DND-41 (cell line): ENCODE data around the gene PRXL2B.

Experiments
- EZH2 ChIP-seq: IDR thresholded peaks from 3 replicates; pipeline ENCODE4 v1.6.1; 2012; ENCODE audit warnings: borderline replicate concordance, low read depth, mild to moderate bottlenecking, moderate library complexity, low read length, inconsistent platforms; ENCODE audit not compliant: severe bottlenecking
- TF ChIP-seq, protein P1 (sequence below): IDR thresholded peaks from 2 replicates; pipeline ENCODE4 v1.5.1; 2012; ENCODE audit warnings: borderline replicate concordance, low read length, moderate library complexity, mild to moderate bottlenecking; ENCODE audit not compliant: poor library complexity, severe bottlenecking; ENCODE audit errors: extremely low read depth

DNA sequence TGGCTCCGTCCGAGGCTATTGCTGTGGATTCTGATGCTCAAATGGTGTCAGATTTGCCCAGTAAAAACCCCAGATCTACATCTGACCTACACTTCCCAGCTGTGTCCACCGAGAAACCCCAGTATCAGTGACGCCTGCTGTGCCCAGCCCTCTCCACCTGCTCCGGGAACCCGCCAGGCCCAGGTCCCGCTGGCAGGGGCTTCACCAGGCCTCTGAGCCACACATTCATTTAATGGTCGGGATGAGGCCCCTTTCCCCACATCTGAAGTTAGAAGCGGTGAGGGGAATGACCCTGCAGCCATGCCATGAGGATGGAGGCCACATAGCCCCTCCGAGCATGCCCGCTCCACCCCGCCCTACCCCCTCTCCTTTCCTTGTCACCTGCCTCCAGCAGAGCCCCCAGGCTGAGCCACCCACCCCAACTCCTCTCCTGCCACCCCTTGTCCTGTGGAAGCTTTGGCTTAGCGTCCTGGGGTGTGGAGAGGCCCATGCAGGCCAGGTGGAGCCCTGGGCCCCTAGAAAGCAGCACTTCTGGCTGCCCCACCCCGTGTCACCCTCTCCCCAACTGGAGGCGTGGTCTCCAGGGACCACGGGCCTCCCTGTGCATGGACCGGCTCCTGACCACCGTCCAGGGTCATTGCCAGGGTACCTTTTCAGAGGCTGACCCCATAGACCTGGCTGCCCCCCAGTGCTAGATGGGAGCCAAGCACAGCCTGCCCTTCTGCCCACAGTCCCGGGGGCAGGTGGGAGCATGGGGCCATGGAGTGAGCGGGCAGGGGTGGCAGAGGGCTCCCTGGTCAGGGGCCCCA is 22.4 kb upstream of the PRXL2B start:
- TF ChIP-seq, protein P1, sequence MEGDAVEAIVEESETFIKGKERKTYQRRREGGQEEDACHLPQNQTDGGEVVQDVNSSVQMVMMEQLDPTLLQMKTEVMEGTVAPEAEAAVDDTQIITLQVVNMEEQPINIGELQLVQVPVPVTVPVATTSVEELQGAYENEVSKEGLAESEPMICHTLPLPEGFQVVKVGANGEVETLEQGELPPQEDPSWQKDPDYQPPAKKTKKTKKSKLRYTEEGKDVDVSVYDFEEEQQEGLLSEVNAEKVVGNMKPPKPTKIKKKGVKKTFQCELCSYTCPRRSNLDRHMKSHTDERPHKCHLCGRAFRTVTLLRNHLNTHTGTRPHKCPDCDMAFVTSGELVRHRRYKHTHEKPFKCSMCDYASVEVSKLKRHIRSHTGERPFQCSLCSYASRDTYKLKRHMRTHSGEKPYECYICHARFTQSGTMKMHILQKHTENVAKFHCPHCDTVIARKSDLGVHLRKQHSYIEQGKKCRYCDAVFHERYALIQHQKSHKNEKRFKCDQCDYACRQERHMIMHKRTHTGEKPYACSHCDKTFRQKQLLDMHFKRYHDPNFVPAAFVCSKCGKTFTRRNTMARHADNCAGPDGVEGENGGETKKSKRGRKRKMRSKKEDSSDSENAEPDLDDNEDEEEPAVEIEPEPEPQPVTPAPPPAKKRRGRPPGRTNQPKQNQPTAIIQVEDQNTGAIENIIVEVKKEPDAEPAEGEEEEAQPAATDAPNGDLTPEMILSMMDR: no peak
- no peak for TF ChIP-seq EZH2
